Stimulated activated CD4-positive, alpha-beta T cell treated with anti-CD3 and anti-CD28 coated beads, TNF-alpha, amount 100 ng/mL, for 24 hours (primary cell): Measurements from ENCODE around the gene MOB4.

Source experiments
- DNase-seq, 3 experiments: peaks; one replicate each; pipeline ENCODE4 v3.0.0-alpha.2; 2020; ENCODE audit warnings: low read depth in 3 of 3

MOB4 gene

GRCh38 chr2:197591339-197592072 lies 75.6 kb downstream of the MOB4 start:
- DNase-seq = no peak

- DNase-seq = no peak
Observed at GRCh38 chr2:197596766-197597165, 80.9 kb downstream of the MOB4 start.

DNA sequence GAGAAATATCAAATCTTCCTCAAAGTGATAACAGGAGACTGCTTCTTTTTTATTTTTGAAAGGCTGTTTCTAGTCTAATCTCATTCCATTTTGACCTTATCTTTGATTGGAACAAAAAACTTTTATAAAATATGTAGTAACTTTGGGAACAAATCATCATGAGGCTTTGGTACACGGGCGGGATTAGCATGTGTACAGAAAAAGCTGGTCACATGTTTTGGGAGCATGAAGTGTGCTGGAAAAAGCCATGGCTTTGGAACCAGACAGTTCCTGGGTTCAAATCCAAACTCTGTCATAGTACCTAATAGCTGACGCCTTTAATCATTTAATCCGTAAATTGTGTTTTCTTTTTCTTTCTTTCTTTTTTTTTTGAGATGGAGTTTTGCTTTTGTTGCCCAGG lies 81.3 kb downstream of the MOB4 start:
- no peak for DNase-seq

DNA sequence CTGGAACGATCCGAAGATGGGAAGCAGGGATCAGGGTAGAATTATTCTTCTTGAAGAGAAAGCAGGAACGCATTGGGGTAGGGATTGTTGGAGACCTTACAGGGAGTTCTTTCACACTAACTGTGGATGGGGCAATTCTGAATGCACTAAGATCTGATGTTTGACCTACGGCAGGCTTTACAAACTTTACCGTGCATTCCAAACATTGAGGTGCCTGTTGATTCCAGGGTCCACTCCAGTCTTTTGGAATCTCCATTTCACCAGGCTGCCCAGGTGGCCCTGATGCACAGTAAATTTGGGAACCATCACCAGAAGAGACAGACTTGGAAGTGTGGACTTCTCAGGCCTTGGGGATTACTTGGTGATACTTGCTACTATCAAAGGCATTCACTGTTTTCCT lies 82.6 kb downstream of the MOB4 start:
- no peak for DNase-seq

DNA sequence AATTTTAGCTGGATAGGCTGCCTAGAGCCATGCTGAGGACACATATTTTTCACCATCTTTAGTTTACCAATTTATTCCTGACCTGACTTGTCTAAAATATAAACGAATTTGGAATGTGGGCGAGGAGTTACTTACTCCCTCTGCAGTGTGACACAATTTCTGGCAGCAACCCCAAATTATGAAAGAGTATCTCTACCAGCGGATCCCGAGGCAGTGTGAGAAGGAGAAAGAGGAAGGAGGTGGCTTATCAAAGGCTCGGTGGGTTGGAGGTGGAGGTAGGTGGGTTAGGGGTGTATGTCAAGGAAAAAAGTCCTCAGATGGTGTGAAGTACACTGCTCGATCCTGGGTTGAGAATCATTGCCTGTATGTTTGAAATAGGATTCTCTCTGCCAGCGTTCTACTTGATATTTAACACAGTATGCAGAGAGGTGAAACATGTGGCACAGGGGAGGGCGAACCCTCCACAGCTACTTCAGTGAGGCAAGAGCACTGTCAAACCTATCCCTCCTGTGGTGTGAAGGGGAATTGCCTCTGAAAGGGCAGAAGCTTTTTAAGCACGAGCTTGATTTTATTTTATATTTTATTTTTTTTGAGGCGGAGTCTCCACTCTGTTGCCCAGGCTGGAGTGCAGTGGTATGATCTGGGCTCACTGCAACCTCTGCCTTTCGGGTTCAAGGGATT lies 83.6 kb downstream of the MOB4 start:
- DNase-seq = no peak

- no peak for DNase-seq
Observed at GRCh38 chr2:197600306-197600705, 84.4 kb downstream of the MOB4 start.

GRCh38 chr2:197601726-197602125 lies 85.9 kb downstream of the MOB4 start:
- DNase-seq = no peak
